ENCODE measurements around the gene PAQR6.

DNA sequence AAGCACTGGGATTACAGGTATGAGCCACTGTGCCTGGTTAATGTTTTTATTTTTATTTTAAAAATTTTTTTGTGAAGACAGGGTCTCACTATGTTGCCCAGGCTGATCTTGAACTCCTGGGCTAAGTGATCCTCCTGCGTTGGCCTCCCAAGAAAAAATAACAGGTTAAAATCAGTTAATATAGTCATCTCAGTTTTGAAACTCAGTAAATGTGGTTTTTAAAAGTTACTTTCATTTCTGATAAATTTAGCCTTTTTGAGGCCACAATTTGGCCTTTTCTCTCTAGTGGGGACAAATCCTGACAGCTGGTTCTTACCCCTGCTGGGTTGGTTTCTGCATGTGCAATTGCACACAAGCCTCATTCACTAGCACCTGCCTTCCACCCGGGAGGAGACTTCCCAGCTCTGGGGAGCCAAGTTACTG lies 21.7 kb downstream of the PAQR6 start:
- TF ChIP-seq, protein P1, sequence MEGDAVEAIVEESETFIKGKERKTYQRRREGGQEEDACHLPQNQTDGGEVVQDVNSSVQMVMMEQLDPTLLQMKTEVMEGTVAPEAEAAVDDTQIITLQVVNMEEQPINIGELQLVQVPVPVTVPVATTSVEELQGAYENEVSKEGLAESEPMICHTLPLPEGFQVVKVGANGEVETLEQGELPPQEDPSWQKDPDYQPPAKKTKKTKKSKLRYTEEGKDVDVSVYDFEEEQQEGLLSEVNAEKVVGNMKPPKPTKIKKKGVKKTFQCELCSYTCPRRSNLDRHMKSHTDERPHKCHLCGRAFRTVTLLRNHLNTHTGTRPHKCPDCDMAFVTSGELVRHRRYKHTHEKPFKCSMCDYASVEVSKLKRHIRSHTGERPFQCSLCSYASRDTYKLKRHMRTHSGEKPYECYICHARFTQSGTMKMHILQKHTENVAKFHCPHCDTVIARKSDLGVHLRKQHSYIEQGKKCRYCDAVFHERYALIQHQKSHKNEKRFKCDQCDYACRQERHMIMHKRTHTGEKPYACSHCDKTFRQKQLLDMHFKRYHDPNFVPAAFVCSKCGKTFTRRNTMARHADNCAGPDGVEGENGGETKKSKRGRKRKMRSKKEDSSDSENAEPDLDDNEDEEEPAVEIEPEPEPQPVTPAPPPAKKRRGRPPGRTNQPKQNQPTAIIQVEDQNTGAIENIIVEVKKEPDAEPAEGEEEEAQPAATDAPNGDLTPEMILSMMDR (IDR thresholded peaks at IDR 0.05), result no peak
- TF ChIP-seq EP300 (IDR thresholded peaks at IDR 0.05) (no peak), POLR2A (IDR thresholded peaks at IDR 0.05) (no peak), POLR2AphosphoS5 (IDR thresholded peaks at IDR 0.05) (no peak)

Data from stomach (tissue), 4 donors.